Activated naive CD8-positive, alpha-beta T cell treated with anti-CD3 and anti-CD28 coated beads, Interleukin-2, amount 50 U/mL, for 16 hours (primary cell): ENCODE data around the gene QRFP.

Experiments
- DNase-seq: peaks from one replicate; pipeline ENCODE4 v3.0.0-alpha.2; 2020; ENCODE audit warnings: low read depth, low spot score

QRFP gene

DNA sequence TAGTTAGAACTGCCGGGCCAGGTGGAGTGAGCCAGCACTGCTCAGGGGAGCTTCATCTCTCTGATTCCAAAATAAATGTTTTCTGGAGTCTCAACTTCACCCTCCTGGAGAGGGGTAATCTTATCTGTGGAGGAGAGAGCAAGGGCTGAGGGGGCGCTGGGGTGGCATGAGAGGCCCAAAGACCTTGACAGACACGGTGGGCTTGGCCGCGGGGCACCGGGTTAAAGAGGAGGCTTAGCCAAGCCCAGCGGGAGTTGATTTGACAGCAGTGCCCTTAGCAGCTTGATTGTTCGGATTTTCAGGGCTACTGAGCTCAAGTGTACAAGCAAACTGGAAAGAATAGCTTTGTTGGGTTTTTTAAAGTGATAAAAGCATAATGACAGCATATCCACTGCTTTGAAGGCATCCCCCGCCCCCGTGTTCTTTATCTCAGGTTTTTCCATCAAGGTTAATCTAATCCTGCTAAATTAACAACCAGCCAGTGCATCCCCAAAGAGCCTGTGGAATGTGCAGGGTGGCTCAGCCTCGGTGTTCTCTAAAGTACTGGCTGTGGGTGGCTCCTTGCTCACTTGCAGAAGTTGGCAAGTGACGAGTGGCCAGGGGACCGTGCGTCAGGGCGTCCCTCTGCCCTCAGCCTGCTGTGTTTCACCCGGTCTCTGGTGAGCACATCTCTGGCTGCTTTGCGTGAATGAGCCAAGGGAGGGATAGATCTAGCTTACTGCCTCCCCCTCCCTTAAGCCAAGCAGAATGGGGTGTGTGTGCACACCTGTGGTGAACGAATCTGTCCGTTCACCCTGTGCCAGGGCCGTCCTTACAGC is 5.5 kb downstream of the QRFP start:
- DNase-seq: no peak

DNA sequence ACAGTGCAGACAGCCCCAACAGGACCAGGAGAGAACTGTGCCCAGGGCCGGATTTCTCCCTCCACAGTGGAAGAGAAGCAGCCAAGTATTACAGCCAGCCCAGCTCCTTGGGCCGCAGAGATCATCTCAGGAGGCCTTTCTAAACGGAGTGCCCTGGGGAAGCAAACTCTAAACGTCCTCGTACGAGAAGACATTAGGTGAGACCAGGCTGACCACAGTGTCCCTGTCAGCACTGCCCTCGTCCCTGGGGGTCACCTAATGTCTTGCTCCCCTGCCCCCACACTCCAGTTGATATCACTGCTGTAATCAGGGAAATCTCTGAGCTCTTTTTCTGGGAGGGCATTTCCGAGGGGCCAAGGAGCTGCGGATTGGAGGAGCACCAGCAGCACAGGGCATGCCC is 6.5 kb downstream of the QRFP start:
- no peak for DNase-seq

GRCh38 chr9:130888146-130888885 is 8.3 kb downstream of the QRFP start:
- DNase-seq: no peak

DNA sequence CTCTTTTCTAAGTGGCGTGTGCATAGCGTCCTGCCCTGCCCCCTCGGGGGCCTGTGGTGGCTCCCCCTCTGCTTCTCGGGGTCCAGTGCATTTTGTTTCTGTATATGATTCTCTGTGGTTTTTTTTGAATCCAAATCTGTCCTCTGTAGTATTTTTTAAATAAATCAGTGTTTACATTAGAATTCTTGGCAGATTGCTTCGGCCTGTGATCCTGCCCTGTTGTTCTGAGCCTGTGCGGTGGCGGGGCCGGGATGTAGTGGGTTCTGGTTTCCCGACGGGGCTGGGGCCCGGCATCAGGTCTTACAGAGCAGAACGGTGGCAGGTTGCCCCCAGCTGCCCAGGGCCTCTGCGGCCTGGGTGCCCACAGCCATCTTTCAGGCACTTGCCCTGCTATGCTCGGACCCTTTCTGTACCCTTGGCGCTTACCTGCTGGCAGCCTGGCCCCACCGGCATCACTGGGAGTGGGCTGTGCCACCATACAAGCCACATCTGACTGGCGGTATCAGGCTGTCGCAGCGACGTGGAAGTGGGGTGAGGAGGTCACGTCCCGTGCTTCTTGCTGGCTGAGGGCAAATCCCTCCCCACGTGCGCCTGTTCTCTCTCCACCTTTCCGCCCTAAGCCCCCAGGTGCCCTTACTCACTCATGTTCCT is 9.0 kb downstream of the QRFP start:
- no peak for DNase-seq

- no peak for DNase-seq
Observed at GRCh38 chr9:130886981-130887380, 9.6 kb downstream of the QRFP start.

- DNase-seq: no peak
Observed at GRCh38 chr9:130885484-130886375, 10.9 kb downstream of the QRFP start.

DNA sequence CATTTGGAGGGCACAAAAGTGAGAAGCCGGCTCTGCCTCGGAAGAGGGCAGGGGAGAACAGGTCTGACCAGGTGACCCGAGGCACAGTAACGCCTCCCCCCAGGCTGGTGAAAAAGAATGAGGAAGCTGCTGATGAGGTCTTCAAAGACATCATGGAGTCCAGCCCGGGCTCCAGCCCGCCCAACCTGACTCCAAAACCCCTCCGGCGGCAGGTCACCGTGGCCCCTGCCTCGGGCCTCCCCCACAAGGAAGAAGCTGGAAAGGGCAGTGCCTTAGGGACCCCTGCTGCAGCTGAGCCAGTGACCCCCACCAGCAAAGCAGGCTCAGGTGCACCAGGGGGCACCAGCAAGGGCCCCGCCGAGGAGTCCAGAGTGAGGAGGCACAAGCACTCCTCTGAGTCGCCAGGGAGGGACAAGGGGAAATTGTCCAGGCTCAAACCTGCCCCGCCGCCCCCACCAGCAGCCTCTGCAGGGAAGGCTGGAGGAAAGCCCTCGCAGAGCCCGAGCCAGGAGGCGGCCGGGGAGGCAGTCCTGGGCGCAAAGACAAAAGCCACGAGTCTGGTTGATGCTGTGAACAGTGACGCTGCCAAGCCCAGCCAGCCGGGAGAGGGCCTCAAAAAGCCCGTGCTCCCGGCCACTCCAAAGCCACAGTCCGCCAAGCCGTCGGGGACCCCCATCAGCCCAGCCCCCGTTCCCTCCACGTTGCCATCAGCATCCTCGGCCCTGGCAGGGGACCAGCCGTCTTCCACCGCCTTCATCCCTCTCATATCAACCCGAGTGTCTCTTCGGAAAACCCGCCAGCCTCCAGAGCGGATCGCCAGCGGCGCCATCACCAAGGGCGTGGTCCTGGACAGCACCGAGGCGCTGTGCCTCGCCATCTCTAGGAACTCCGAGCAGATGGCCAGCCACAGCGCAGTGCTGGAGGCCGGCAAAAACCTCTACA is 11.8 kb downstream of the QRFP start:
- no peak for DNase-seq

DNA sequence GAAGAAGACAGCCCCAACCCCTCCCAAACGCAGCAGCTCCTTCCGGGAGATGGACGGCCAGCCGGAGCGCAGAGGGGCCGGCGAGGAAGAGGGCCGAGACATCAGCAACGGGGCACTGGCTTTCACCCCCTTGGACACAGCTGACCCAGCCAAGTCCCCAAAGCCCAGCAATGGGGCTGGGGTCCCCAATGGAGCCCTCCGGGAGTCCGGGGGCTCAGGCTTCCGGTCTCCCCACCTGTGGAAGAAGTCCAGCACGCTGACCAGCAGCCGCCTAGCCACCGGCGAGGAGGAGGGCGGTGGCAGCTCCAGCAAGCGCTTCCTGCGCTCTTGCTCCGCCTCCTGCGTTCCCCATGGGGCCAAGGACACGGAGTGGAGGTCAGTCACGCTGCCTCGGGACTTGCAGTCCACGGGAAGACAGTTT is 12.5 kb downstream of the QRFP start:
- DNase-seq: no peak

- DNase-seq: no peak
Observed at GRCh38 chr9:130883479-130883878, 13.1 kb downstream of the QRFP start.

DNA sequence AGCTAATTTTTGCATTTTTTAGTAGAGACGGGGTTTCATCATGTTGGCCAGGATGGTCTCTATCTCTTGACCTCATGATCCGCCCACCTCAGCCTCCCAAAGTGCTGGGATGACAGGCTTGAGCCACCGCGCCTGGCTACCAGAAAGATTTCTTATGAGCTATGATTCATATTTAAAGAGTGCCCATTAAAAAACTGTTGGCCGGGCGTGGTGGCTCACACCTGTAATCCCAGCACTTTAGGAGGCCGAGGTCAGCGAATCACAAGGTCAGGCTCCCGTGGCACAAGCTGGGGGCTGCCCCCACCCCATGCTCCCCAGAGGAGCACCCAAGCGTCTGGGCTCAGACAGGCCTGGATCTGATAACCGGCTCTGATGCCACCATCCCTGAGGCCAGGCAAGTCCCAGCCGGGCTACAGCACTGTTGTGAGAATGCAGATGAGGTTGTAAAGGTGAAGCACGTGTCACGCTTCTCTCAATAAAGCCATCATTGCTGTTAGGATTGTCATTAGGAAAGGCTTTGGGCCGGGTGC is 13.9 kb downstream of the QRFP start:
- DNase-seq: no peak

DNA sequence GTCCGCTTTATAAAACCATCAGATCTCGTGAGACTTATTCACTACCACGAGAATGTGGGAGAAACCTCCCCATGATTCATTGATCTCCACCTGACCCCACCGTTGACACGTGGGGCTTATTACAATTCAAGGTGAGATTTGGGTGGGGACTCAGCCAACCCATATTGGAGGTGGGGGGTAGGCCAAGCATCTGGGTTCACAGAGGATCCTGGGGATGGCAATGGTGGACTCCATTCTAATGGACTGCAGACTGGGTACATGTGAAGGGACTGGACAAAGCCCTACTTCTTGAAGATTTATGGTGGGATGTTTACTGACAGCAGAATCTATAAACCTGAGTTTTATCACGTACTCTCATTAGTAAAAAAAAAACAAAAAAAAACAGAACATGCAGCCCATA is 15.1 kb downstream of the QRFP start:
- DNase-seq: no peak

GRCh38 chr9:130880599-130881220 is 15.9 kb downstream of the QRFP start:
- no peak for DNase-seq

- DNase-seq: no peak
Observed at GRCh38 chr9:130879863-130880411, 16.7 kb downstream of the QRFP start.

DNA sequence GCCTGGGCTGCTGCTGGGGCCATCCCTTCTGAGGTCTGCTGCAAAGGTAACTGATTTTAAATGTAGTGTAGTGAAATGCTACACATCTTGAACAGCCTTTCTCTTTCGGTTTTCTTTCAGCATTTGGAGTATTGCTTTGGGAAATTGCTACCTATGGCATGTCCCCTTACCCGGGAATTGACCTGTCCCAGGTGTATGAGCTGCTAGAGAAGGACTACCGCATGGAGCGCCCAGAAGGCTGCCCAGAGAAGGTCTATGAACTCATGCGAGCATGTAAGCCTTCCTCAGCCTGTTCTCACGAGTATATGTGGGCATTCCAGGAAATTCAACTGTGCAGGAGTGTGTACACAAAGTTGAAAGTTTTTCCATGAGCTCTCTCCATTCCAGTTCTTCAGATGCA is 18.3 kb downstream of the QRFP start:
- no peak for DNase-seq

DNA sequence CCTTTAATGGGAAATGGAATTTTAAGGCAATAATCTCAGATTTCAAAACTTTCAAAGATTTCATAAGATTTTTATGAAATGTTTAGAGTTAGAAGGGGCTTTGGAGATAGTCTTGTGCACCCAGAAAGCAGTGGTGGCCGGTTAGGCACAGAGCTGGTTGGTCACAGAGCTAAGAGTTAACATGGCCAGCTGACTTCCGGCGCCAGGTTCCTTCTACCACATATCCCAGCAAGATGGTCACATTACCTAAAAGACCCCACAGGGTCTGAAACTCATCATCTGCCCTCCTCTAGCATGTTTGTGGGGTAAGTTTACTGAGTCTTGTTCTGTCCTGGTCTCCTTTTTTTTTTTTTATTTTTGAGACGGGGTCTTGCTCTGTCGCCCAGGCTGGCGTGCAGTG is 19.3 kb downstream of the QRFP start:
- no peak for DNase-seq

DNA sequence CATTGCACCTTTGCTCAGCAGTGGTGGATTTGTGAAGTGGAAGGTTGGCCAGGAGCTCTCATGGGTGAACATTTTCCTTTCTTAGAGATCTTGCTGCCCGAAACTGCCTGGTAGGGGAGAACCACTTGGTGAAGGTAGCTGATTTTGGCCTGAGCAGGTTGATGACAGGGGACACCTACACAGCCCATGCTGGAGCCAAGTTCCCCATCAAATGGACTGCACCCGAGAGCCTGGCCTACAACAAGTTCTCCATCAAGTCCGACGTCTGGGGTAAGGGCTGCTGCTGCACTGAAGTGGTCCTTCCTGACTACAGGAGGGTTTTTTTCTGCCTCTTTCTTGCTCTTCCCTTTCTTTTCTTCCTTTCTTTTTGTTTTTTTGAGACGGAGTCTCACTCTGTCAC is 21.8 kb downstream of the QRFP start:
- no peak for DNase-seq

DNA sequence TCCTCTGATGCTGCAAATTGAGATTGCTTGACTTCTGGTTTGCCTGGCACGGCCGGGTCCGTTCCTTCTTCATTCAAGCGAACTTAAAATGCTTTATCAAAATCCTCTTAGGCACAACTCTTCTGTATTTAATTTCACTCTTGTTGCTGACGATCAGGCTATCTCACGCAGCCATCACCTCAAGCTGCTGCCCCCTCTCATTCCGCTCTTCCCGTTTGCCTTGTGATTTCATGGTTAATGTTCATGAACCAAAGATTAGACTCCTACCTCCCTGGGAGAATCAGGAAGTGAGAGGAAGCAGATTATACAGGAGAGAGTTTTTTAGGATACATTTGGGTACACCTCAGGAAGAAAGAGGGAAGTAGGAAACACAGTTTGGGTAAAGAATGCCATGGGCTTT is 22.6 kb downstream of the QRFP start:
- DNase-seq: no peak

DNA sequence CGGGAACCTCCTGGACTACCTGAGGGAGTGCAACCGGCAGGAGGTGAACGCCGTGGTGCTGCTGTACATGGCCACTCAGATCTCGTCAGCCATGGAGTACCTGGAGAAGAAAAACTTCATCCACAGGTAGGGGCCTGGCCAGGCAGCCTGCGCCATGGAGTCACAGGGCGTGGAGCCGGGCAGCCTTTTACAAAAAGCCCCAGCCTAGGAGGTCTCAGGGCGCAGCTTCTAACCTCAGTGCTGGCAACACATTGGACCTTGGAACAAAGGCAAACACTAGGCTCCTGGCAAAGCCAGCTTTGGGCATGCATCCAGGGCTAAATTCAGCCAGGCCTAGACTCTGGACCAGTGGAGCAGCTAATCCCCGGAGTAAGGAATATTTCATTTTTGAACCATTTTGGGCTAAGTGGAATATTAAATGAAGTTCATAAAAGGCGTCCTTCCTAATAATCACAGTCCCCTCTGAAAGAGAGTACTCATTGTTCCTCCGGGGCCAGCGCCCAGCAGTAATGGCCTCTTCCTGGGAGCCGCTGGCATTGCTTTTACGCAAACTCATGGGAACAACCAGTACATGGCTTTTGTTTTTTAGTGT is 23.6 kb downstream of the QRFP start:
- no peak for DNase-seq

- no peak for DNase-seq
Observed at GRCh38 chr9:130872508-130872907, 24.1 kb downstream of the QRFP start.
